GM12875 (cell line): ENCODE measurements around the gene METTL1.

Experiments
- H3K4me3 ChIP-seq: one replicate; pipeline ENCODE4 v1.5.1; 2011; ENCODE audit warnings: low read depth, low read length, control low read depth
- CTCF ChIP-seq: IDR thresholded peaks from 2 replicates; pipeline ENCODE4 v1.5.1; 2011; ENCODE audit warnings: low read depth, mild to moderate bottlenecking, control low read depth, inconsistent platforms, low read length, moderate library complexity, borderline replicate concordance; ENCODE audit not compliant: insufficient read depth

METTL1 gene

GRCh38 chr12:57795354-57795753 lies 23.4 kb upstream of the METTL1 start:
- no peak for TF ChIP-seq CTCF
- H3K4me3 ChIP-seq: no peak overlapping the region

- no peak for TF ChIP-seq CTCF
- H3K4me3 ChIP-seq: no peak overlapping the region
Observed at GRCh38 chr12:57793920-57794319, 22.0 kb upstream of the METTL1 start.

GRCh38 chr12:57783861-57784260 lies 12.0 kb upstream of the METTL1 start:
- TF ChIP-seq CTCF: no peak
- no peak overlapping the region for H3K4me3 ChIP-seq

GRCh38 chr12:57783466-57783801 lies 11.5 kb upstream of the METTL1 start:
- TF ChIP-seq CTCF: no peak
- H3K4me3 ChIP-seq: peak overlapping the region; percentile 66

- peak; percentile 91 for TF ChIP-seq CTCF
- peak within 1 kb of the TSS; percentile 66 for H3K4me3 ChIP-seq
Observed at GRCh38 chr12:57782608-57783465, 10.9 kb upstream of the METTL1 start, which contains the start of gene TSFM. TSS of gene TSFM (plus strand) at chr12:57782787. CDS start at chr12:57782802, 15 bp downstream.

GRCh38 chr12:57782243-57782607 lies 10.3 kb upstream of the METTL1 start:
- no peak for TF ChIP-seq CTCF

GRCh38 chr12:57781801-57782200 lies 9.9 kb upstream of the METTL1 start:
- no peak for TF ChIP-seq CTCF
- H3K4me3 ChIP-seq: no peak overlapping the region

More at GRCh38 chr12:57782243-57782607, 10.3 kb upstream of the METTL1 start:
- H3K4me3 ChIP-seq: no peak overlapping the region
